T-helper 1 cell (primary cell): ENCODE data around the gene RPS15.
A peak's percentile ranks its signal among the peaks of the same experiment; 100 is the strongest.
"Not testable (repeated sequence)": the region's sequence is repeated elsewhere in the genome, so short reads cannot be mapped to it uniquely, and the experiment has no call there.

Source experiments
- DNase-seq, 5 donors: peaks; one replicate each; pipeline ENCODE4 v3.0.0-alpha.2; 2012 to 2020

The RPS15 gene

GRCh38 chr19:1402411-1403070, 35.7 kb upstream of the RPS15 start:
- no peak for DNase-seq

- DNase-seq, result peak; percentile 97 to 100 (median 99)
These were observed 31.2 kb upstream of the RPS15 start for GRCh38 chr19:1406774-1407527.

GRCh38 chr19:1407528-1408299, 30.5 kb upstream of the RPS15 start, which contains the start of gene DAZAP1:
Gene DAZAP1 (plus strand): TSS chr19:1407586. CDS start chr19:1407774, 188 bp downstream.
- DNase-seq, result peak in 2 of 5 donors; percentile 33 to 48

- DNase-seq, result peak in 4 of 5 donors; percentile 40 to 58 (median 48)
These were observed 29.6 kb upstream of the RPS15 start for GRCh38 chr19:1408300-1409203.

GRCh38 chr19:1409204-1410005, 28.8 kb upstream of the RPS15 start:
- DNase-seq, result no peak

- DNase-seq, result no peak
These were observed 27.9 kb upstream of the RPS15 start for GRCh38 chr19:1410136-1410786.

GRCh38 chr19:1410789-1411188, 27.4 kb upstream of the RPS15 start:
- no peak for DNase-seq

- DNase-seq, result peak in 1 of 5 donors; percentile 38
These were observed 26.7 kb upstream of the RPS15 start for GRCh38 chr19:1411255-1412191.

- no peak for DNase-seq
These were observed 25.8 kb upstream of the RPS15 start for GRCh38 chr19:1412323-1412923.

- DNase-seq, result no peak
These were observed 25.0 kb upstream of the RPS15 start for GRCh38 chr19:1412995-1413800.

GRCh38 chr19:1416014-1416841, 22.0 kb upstream of the RPS15 start:
- no peak for DNase-seq

GRCh38 chr19:1417145-1417544, 21.1 kb upstream of the RPS15 start:
- DNase-seq, result no peak

GRCh38 chr19:1417681-1418495, 20.3 kb upstream of the RPS15 start:
- DNase-seq, result no peak

GRCh38 chr19:1418496-1418775, 19.8 kb upstream of the RPS15 start:
- DNase-seq, result no peak

GRCh38 chr19:1418951-1419738, 19.1 kb upstream of the RPS15 start:
- DNase-seq, result no peak

- DNase-seq, result not testable (repeated sequence)
These were observed 18.1 kb upstream of the RPS15 start for GRCh38 chr19:1420085-1420484.
